Ishikawa (cell line): ENCODE measurements around the gene SETD1B.

Source experiments
- FOXM1 ChIP-seq: IDR thresholded peaks from 2 replicates; pipeline ENCODE4 v1.6.1; 2012; ENCODE audit warnings: low read depth, borderline replicate concordance
- RAD21 ChIP-seq: IDR thresholded peaks from 2 replicates; pipeline ENCODE4 v1.6.1; 2012; ENCODE audit warnings: low read depth
- TCF12 ChIP-seq: IDR thresholded peaks from 2 replicates; pipeline ENCODE4 v1.6.1; 2012; ENCODE audit warnings: low read depth
- YY1 ChIP-seq: IDR thresholded peaks from 2 replicates; pipeline ENCODE4 v1.6.1; 2012; ENCODE audit warnings: low read depth
- TF ChIP-seq, protein P1 (sequence below): IDR thresholded peaks from 2 replicates; pipeline ENCODE4 v1.6.1; 2012
- TF ChIP-seq, protein P2 (sequence below): IDR thresholded peaks from 2 replicates; pipeline ENCODE4 v1.6.1; 2012; ENCODE audit warnings: low read depth, mild to moderate bottlenecking
- TF ChIP-seq, protein P3 (sequence below): IDR thresholded peaks from 2 replicates; pipeline ENCODE4 v1.6.1; 2012

DNA sequence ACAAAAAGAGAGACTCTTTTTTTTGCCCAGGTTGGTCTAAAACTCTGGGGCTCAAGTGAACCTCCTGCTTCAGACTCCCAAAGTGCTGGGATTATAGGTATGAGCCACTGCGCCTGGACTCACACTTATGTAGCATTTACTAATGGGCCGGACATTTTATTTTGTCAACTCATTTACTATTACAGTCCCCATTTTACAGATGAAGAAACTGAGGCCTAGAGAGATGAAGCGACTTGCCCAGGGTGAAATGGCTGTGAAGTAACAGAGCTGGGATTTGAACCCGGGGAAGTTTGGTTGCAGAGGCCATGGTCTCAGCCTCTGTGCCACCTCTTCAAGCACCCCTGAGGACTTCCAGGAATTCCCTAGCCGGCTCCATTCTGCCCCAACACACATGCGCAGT lies 45.4 kb downstream of the SETD1B start:
- TF ChIP-seq FOXM1 (no peak), YY1 (no peak), TCF12 (no peak), RAD21 (no peak)
- TF ChIP-seq, protein P1, sequence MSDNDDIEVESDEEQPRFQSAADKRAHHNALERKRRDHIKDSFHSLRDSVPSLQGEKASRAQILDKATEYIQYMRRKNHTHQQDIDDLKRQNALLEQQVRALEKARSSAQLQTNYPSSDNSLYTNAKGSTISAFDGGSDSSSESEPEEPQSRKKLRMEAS = no peak
- TF ChIP-seq, protein P2, sequence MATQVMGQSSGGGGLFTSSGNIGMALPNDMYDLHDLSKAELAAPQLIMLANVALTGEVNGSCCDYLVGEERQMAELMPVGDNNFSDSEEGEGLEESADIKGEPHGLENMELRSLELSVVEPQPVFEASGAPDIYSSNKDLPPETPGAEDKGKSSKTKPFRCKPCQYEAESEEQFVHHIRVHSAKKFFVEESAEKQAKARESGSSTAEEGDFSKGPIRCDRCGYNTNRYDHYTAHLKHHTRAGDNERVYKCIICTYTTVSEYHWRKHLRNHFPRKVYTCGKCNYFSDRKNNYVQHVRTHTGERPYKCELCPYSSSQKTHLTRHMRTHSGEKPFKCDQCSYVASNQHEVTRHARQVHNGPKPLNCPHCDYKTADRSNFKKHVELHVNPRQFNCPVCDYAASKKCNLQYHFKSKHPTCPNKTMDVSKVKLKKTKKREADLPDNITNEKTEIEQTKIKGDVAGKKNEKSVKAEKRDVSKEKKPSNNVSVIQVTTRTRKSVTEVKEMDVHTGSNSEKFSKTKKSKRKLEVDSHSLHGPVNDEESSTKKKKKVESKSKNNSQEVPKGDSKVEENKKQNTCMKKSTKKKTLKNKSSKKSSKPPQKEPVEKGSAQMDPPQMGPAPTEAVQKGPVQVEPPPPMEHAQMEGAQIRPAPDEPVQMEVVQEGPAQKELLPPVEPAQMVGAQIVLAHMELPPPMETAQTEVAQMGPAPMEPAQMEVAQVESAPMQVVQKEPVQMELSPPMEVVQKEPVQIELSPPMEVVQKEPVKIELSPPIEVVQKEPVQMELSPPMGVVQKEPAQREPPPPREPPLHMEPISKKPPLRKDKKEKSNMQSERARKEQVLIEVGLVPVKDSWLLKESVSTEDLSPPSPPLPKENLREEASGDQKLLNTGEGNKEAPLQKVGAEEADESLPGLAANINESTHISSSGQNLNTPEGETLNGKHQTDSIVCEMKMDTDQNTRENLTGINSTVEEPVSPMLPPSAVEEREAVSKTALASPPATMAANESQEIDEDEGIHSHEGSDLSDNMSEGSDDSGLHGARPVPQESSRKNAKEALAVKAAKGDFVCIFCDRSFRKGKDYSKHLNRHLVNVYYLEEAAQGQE = no peak
- TF ChIP-seq, protein P3, sequence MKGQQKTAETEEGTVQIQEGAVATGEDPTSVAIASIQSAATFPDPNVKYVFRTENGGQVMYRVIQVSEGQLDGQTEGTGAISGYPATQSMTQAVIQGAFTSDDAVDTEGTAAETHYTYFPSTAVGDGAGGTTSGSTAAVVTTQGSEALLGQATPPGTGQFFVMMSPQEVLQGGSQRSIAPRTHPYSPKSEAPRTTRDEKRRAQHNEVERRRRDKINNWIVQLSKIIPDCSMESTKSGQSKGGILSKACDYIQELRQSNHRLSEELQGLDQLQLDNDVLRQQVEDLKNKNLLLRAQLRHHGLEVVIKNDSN = no peak
